CD8-positive, alpha-beta memory T cell (primary cell): Measurements from ENCODE around the gene SNX8. TPM values are rescaled to one million over a fixed set of nuclear protein-coding genes. Genes with fewer than 3 reads are reported as not detected.
A peak's percentile ranks its signal among the peaks of the same experiment; 100 is the strongest.
"Not testable (repeated sequence)": the region's sequence is repeated elsewhere in the genome, so short reads cannot be mapped to it uniquely, and the experiment has no call there.

Experiments
- CTCF ChIA-PET: fragments of 350-600 bp; sonication (Branson Sonifier 250); formaldehyde crosslinking; loops from one replicate; lab custom pipeline; 2021; ENCODE audit warnings: antibody characterized with exemption; lab: Charles Lee
- POLR2A ChIA-PET: fragments of 350-600 bp; sonication (Branson Sonifier 250); formaldehyde crosslinking; loops from one replicate; lab custom pipeline; 2021; ENCODE audit warnings: antibody characterized with exemption; lab: Charles Lee
- DNase-seq, 5 donors: peaks; one replicate each; pipeline versions ENCODE4 v3.0.0 to v3.0.0-alpha.2; 2020 to 2022; ENCODE audit warnings: mixed read lengths in 1 of 5
- H3K27ac ChIP-seq: one replicate; pipeline ENCODE4 v1.7.0; 2013; ENCODE audit warnings: low read depth, mild to moderate bottlenecking, low read length, moderate library complexity
- H3K27me3 ChIP-seq: 2 replicates; pipeline ENCODE4 v1.7.0; 2013; ENCODE audit warnings: low read length, mild to moderate bottlenecking; ENCODE audit not compliant: insufficient read depth, poor library complexity, severe bottlenecking
- H3K36me3 ChIP-seq: 2 replicates; pipeline ENCODE4 v1.7.0; 2013; ENCODE audit warnings: mild to moderate bottlenecking, low read length, moderate library complexity; ENCODE audit not compliant: insufficient read depth
- H3K4me1 ChIP-seq: 2 replicates; pipeline ENCODE4 v1.7.0; 2013; ENCODE audit warnings: mild to moderate bottlenecking, low read length, moderate library complexity; ENCODE audit not compliant: insufficient read depth
- H3K4me3 ChIP-seq: 2 replicates; pipeline ENCODE4 v1.7.0; 2013; ENCODE audit warnings: mild to moderate bottlenecking, low read length
- H3K9me3 ChIP-seq: 2 replicates; pipeline ENCODE4 v1.7.0; 2013; ENCODE audit warnings: mild to moderate bottlenecking, low read length
- H3K27ac Mint-ChIP-seq, 8 donors: one replicate each; pipeline ENCODE4 v1.8.0; 2020 to 2021; ENCODE audit warnings: mixed read lengths in 8 of 8, mild to moderate bottlenecking in 6 of 8, inconsistent platforms in 3 of 8, moderate library complexity in 3 of 8
- H3K27me3 Mint-ChIP-seq, 2 donors: one replicate each; pipeline ENCODE4 v1.8.0; 2020 to 2021; ENCODE audit warnings: mixed read lengths in 2 of 2, mild to moderate bottlenecking in 1 of 2, moderate library complexity in 1 of 2
- H3K36me3 Mint-ChIP-seq, 3 donors: one replicate each; pipeline ENCODE4 v1.8.0; 2020 to 2021; ENCODE audit warnings: mixed read lengths in 3 of 3, inconsistent platforms in 1 of 3, mild to moderate bottlenecking in 1 of 3
- H3K4me1 Mint-ChIP-seq, 3 donors: one replicate each; pipeline ENCODE4 v1.8.0; 2020 to 2021; ENCODE audit warnings: mixed read lengths in 3 of 3, inconsistent platforms in 1 of 3, mild to moderate bottlenecking in 1 of 3
- H3K4me3 Mint-ChIP-seq, 7 donors: one replicate each; pipeline ENCODE4 v1.8.0; 2020 to 2021; ENCODE audit warnings: mixed read lengths in 7 of 7, mild to moderate bottlenecking in 6 of 7, moderate library complexity in 4 of 7, inconsistent platforms in 2 of 7
- H3K9me3 Mint-ChIP-seq, 5 donors: one replicate each; pipeline ENCODE4 v1.8.0; 2020 to 2022; ENCODE audit warnings: mixed read lengths in 5 of 5, mild to moderate bottlenecking in 3 of 5, moderate library complexity in 2 of 5, inconsistent platforms in 1 of 5
- polyA plus RNA-seq: library from polyadenylated mRNA; unstranded; fragments of 300-500 nt; fragmentation: Illumina TruSeq; gene quantifications from one replicate; pipeline ENCODE4 v1.2.3, GENCODE V29; 2021
- total RNA-seq, 2 experiments: library from RNA; stranded (reverse); gene quantifications; one replicate each; pipeline ENCODE4 v1.2.3, GENCODE V29; 2021

SNX8 gene
- total and polyA plus RNA-seq, 3 experiments from 2014 or later: 6.5 to 42.3 (median 40.3) TPM

- Mint-ChIP-seq H3K36me3 (peaks cover 0 to 4% (median 2%) of the 10 kb centered on the region in 3 donors), H3K4me1 (peaks cover 9 to 17% (median 15%) of the 10 kb centered on the region in 3 donors), H3K27me3 (no peaks in the 10 kb centered on the region), H3K9me3 (no peaks in the 10 kb centered on the region), H3K4me3 (peak overlapping the region; percentile 59 to 82 (median 74)), H3K27ac (peak overlapping the region in 5 of 8 donors; percentile 9 to 72 (median 61))
- Histone ChIP-seq H3K9me3 (no peaks in the 10 kb centered on the region), H3K27ac (no peak overlapping the region), H3K4me1 (peaks cover 4% of the 10 kb centered on the region), H3K4me3 (no peak overlapping the region), H3K27me3 (no peaks in the 10 kb centered on the region), H3K36me3 (no peaks in the 10 kb centered on the region)
- ChIA-PET CTCF (no interaction called here), POLR2A (no interaction called here)
- DNase-seq: no peak
These were observed 1.8 kb downstream of the SNX8 start for GRCh38 chr7:2312267-2312929.

DNA sequence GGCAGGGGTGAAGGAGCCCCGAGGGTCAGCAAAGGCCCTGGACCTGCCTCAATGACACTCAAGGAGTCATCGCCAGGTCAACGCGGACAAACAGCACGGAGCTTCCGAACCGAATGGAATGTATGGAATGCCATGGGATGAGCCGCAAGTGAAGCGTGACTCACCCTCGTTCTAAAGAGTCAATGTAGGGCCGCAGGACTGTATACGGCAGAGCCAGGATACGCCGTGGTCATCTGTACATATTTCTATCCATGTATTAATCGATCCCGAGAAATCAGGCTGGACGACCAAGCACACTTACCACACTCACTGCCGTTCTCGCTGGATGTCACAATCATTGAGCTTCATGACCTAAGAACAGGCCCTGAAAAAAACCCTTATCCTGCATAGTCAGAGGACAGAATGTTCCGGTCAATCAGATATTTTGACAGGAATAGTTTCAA lies 4.3 kb downstream of the SNX8 start:
- Mint-ChIP-seq H3K27me3 (no peaks in the 10 kb centered on the region), H3K4me1 (peaks cover 9 to 17% (median 15%) of the 10 kb centered on the region in 3 donors), H3K4me3 (no peak overlapping the region), H3K36me3 (peaks cover 0 to 4% (median 2%) of the 10 kb centered on the region in 3 donors), H3K27ac (no peak overlapping the region), H3K9me3 (no peaks in the 10 kb centered on the region)
- ChIA-PET CTCF (no interaction called here), POLR2A (no interaction called here)
- Histone ChIP-seq H3K36me3 (no peaks in the 10 kb centered on the region), H3K9me3 (no peaks in the 10 kb centered on the region), H3K4me1 (peaks cover 4% of the 10 kb centered on the region), H3K27ac (no peak overlapping the region), H3K27me3 (no peaks in the 10 kb centered on the region), H3K4me3 (no peak overlapping the region)
- no peak for DNase-seq

DNA sequence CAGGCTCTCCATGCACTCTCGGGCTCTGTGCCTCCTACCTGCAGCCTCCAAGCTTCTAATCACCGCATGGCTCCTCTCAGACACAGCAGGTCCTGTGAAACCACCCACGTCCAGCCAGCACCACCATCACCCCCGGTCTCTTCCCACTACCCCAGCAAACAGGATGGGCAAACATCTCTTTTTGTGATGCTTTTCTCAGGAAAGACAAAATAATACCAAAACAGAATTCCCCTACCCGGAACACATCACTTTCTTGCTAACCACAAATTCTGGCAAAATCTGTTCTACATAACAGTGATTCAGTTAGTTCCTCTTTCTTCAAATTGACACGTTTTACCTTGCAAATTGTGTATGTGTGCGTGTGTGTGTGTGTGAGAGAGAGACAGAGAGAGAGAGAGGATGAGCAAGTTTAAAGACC lies 6.5 kb downstream of the SNX8 start:
- no peaks in the 10 kb centered on the region for H3K9me3 ChIP-seq
- no peak for DNase-seq
- POLR2A ChIA-PET: no interaction called here
- H3K4me3 ChIP-seq: no peak overlapping the region
- H3K27ac Mint-ChIP-seq: no peak overlapping the region
- no peaks in the 10 kb centered on the region for H3K9me3 Mint-ChIP-seq
- peaks cover 0 to 4% (median 0%) of the 10 kb centered on the region in 3 donors for H3K36me3 Mint-ChIP-seq
- no peaks in the 10 kb centered on the region for H3K36me3 ChIP-seq
- CTCF ChIA-PET: no interaction called here
- no peaks in the 10 kb centered on the region for H3K27me3 Mint-ChIP-seq
- H3K27ac ChIP-seq: no peak overlapping the region
- H3K4me1 ChIP-seq: no peaks in the 10 kb centered on the region
- no peak overlapping the region for H3K4me3 Mint-ChIP-seq
- no peaks in the 10 kb centered on the region for H3K27me3 ChIP-seq
- peaks cover 5 to 12% (median 9%) of the 10 kb centered on the region in 3 donors for H3K4me1 Mint-ChIP-seq

- CTCF ChIA-PET: no interaction called here
These were observed 7.6 kb downstream of the SNX8 start for GRCh38 chr7:2306688-2307087.

GRCh38 chr7:2305258-2305657 lies 9.0 kb downstream of the SNX8 start:
- POLR2A ChIA-PET: interaction anchor here (0.5 kb wide), 1 partner anchor 39 kb away, joined by 3 read pairs; no protein-coding TSS in a partner anchor
- H3K27me3 Mint-ChIP-seq, H3K36me3 Mint-ChIP-seq, H3K27ac Mint-ChIP-seq, H3K4me3 Mint-ChIP-seq, H3K36me3 ChIP-seq, CTCF ChIA-PET, H3K27me3 ChIP-seq, H3K9me3 ChIP-seq, H3K4me1 Mint-ChIP-seq, DNase-seq, H3K9me3 Mint-ChIP-seq, H3K4me3 ChIP-seq, H3K4me1 ChIP-seq: not testable (repeated sequence)
- H3K27ac ChIP-seq: peak overlapping the region; percentile 35

More at GRCh38 chr7:2306688-2307087, 7.6 kb downstream of the SNX8 start:
- Mint-ChIP-seq H3K9me3 (no peaks in the 10 kb centered on the region), H3K4me3 (no peak overlapping the region), H3K27me3 (no peaks in the 10 kb centered on the region), H3K36me3 (peaks cover 0 to 4% (median 0%) of the 10 kb centered on the region in 3 donors), H3K4me1 (peaks cover 0 to 3% (median 0%) of the 10 kb centered on the region in 3 donors), H3K27ac (no peak overlapping the region)
- Histone ChIP-seq H3K27me3 (no peaks in the 10 kb centered on the region), H3K4me3 (no peak overlapping the region), H3K36me3 (no peaks in the 10 kb centered on the region), H3K9me3 (no peaks in the 10 kb centered on the region), H3K4me1 (no peaks in the 10 kb centered on the region), H3K27ac (no peak overlapping the region)
- POLR2A ChIA-PET: no interaction called here
- DNase-seq: no peak

DNA sequence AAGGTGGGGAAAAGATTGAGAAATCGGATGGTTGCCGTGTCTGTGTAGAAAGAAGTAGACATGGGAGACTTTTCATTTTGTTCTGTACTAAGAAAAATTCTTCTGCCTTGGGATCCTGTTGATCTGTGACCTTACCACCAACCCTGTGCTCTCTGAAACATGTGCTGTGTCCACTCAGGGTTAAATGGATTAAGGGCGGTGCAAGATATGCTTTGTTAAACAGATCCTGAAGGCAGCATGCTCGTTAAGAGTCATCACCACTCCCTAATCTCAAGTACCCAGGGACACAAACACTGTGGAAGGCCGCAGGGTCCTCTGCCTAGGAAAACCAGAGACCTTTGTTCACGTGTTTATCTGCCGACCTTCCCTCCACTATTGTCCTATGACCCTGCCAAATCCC lies 10.7 kb downstream of the SNX8 start:
- H3K27me3 ChIP-seq, H3K27ac ChIP-seq, H3K4me3 ChIP-seq, H3K36me3 ChIP-seq, H3K27ac Mint-ChIP-seq, H3K9me3 Mint-ChIP-seq, H3K4me1 Mint-ChIP-seq, H3K4me3 Mint-ChIP-seq, H3K9me3 ChIP-seq, H3K4me1 ChIP-seq, POLR2A ChIA-PET, H3K27me3 Mint-ChIP-seq, CTCF ChIA-PET, DNase-seq, H3K36me3 Mint-ChIP-seq: not testable (repeated sequence)

GRCh38 chr7:2302743-2303397 lies 11.4 kb downstream of the SNX8 start:
- H3K4me1 Mint-ChIP-seq, H3K27me3 Mint-ChIP-seq, H3K27me3 ChIP-seq, CTCF ChIA-PET, POLR2A ChIA-PET, H3K9me3 Mint-ChIP-seq, H3K4me1 ChIP-seq, DNase-seq, H3K36me3 Mint-ChIP-seq, H3K4me3 ChIP-seq, H3K27ac Mint-ChIP-seq, H3K36me3 ChIP-seq, H3K27ac ChIP-seq, H3K4me3 Mint-ChIP-seq, H3K9me3 ChIP-seq: not testable (repeated sequence)

DNA sequence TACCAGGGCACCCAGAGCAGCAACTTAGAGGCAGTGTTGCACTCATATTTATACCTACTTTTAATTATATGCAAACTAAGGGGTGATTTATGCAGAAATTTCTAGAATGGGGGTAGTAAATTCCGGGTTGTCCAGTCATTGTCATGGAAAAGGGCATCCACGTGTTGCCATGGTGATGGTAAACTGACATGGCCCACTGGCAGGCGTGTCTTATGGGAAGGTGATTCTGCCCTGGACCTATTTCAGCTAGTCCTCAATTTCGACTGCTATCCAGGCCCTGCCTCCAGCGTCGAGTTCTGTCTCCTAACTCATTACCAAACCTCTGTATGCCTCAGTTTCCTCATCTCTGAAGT lies 12.8 kb downstream of the SNX8 start:
- Histone ChIP-seq H3K27ac (peak overlapping the region; percentile 51), H3K9me3 (no peaks in the 10 kb centered on the region), H3K4me3 (no peak overlapping the region), H3K4me1 (no peaks in the 10 kb centered on the region), H3K36me3 (no peaks in the 10 kb centered on the region), H3K27me3 (no peaks in the 10 kb centered on the region)
- H3K9me3 Mint-ChIP-seq: no peaks in the 10 kb centered on the region
- H3K27me3 Mint-ChIP-seq: no peaks in the 10 kb centered on the region
- ChIA-PET POLR2A (no interaction called here), CTCF (no interaction called here)
- no peaks in the 10 kb centered on the region for H3K36me3 Mint-ChIP-seq
- no peak for DNase-seq
- H3K4me1 Mint-ChIP-seq: peaks cover 3 to 4% (median 4%) of the 10 kb centered on the region in 3 donors
- peak overlapping the region in 1 of 8 donors; percentile 66 for H3K27ac Mint-ChIP-seq
- H3K4me3 Mint-ChIP-seq: no peak overlapping the region
